ENCODE measurements around the gene SIAH1. TPM values are rescaled to one million over a fixed set of nuclear protein-coding genes. Genes with fewer than 3 reads are reported as not detected.
"Not testable (repeated sequence)": the region's sequence is repeated elsewhere in the genome, so short reads cannot be mapped to it uniquely, and the experiment has no call there.

The SIAH1 gene
- total RNA-seq, 1 donor = 28.9 TPM

DNA sequence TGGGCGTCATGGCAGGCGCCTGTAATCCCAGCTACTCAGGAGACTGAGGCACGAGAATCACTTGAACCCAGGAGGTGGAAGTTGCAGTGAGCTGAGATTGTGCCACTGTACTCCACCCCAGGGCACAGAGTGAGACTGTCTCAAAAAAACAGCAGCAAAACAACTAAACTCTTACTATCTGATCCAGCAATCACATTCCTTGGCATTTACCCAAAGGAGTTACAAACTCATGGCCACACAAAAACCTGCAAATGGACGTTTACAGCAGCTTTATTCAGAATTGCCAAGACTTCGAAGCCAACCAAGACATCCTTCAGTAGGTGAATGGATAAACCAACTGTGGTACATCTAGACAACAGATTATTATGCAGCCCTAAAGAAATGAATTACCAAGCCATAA lies 4.0 kb downstream of the SIAH1 start:
- TF ChIP-seq CTCF (IDR thresholded peaks at IDR 0.05; ENCODE audit: insufficient read depth, low read depth, low read length) = no peak
- H3K4me3 ChIP-seq (ENCODE audit: low read depth, low read length) = no peak overlapping the region
- peak; percentile 62 for DNase-seq (ENCODE audit: low read depth)

DNA sequence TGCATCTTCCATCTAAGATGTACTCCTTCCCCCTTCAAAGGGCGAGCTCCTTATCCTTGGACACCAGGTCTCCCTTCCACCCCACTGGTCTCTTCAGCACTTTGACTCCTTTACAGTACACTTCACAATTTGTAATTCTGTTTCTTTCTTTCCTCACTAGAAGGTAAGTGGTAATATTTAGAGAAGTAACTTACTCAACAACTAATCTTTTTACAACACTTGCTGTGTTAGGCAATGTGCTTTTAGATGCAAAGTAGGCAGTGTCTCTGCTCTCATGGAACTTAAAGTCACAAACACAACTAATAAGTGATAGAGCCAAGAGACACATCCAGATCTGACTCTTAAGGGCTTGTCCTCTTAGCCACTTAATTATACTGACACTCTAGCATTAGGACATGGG lies 6.4 kb downstream of the SIAH1 start:
- H3K4me3 ChIP-seq (ENCODE audit: low read depth, low read length) = no peak overlapping the region
- no peak for TF ChIP-seq CTCF (IDR thresholded peaks at IDR 0.05; ENCODE audit: insufficient read depth, low read depth, low read length)
- peak; percentile 26 for DNase-seq (ENCODE audit: low read depth)

DNA sequence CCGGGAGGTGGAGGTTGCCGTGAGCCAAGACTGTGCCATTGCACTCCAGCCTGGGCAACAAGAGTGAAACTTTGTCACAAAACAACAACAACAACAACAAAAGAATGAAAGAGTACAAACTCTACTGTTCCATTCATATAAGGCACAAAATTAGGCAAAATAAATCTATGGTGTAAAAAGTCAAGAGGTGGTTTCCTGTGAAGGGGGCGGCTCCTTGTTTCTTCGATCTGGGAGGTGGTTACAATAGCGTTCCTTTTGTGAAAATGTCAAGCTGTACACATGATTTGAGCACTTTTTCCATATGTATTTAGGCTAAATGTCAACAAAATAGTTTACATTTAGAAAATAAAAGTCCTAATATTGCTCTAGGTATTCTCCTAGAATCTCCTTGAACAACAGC lies 6.9 kb downstream of the SIAH1 start:
- no peak for TF ChIP-seq CTCF (IDR thresholded peaks at IDR 0.05; ENCODE audit: insufficient read depth, low read depth, low read length)
- no peak overlapping the region for H3K4me3 ChIP-seq (ENCODE audit: low read depth, low read length)

DNA sequence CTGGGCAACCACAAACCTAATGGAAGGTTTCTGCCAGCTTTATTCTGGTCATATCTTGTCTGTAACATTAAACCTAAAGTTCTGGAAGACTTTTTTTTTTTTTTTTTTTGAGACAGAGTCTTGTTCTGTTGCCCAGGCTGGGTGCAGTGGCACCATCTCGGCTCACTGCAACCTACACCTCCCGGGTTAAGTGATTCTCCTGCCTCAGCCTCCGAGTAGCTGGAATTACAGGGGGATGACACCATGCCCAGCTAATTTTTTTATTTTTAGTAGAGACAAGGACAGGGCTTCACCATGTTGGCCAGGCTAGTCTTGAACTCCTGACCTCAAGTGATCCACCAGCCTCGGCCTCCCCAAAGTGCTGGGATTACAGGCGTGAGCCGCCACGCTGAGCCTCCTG lies 7.9 kb downstream of the SIAH1 start:
- H3K4me3 ChIP-seq (ENCODE audit: low read depth, low read length); DNase-seq (ENCODE audit: low read depth): not testable (repeated sequence)

More for the DNA sequence above, 6.9 kb downstream of the SIAH1 start:
- DNase-seq (ENCODE audit: low read depth) = no peak

DNA sequence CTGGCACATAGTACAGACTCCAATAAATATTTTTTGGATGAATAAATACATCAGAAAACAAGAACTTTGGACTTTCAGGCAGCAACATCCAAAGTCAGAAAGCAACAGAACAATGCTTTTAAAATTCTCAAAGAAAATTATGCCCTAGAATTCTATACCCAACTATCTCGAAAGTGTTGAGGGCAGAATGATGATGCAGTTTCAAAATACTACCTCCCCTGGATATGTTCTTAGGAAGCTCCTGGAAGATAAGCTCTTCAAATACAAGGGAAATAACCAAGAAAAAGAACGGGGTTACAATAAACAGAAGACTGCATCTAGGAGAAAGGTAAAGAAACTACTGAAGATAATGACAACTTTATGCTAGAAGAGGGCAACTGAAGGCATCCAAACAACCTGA lies 11.0 kb downstream of the SIAH1 start:
- no peak for DNase-seq (ENCODE audit: low read depth)
- TF ChIP-seq CTCF (IDR thresholded peaks at IDR 0.05; ENCODE audit: insufficient read depth, low read depth, low read length) = no peak

GRCh38 chr16:48373258-48374029 lies 11.8 kb downstream of the SIAH1 start:
- H3K4me3 ChIP-seq (ENCODE audit: low read depth, low read length) = no peak overlapping the region
- no peak for TF ChIP-seq CTCF (IDR thresholded peaks at IDR 0.05; ENCODE audit: insufficient read depth, low read depth, low read length)
- DNase-seq (ENCODE audit: low read depth) = no peak

More for the DNA sequence above, 11.0 kb downstream of the SIAH1 start:
- H3K4me3 ChIP-seq (ENCODE audit: low read depth, low read length) = no peak overlapping the region

GRCh38 chr16:48372744-48373143 lies 12.5 kb downstream of the SIAH1 start:
- TF ChIP-seq CTCF (IDR thresholded peaks at IDR 0.05; ENCODE audit: insufficient read depth, low read depth, low read length) = no peak
- DNase-seq (ENCODE audit: low read depth) = no peak

More at GRCh38 chr16:48372744-48373143, 12.5 kb downstream of the SIAH1 start:
- no peak overlapping the region for H3K4me3 ChIP-seq (ENCODE audit: low read depth, low read length)
